CD8-positive, alpha-beta memory T cell (primary cell): ENCODE data around the gene CMYA5. TPM values are rescaled to one million over a fixed set of nuclear protein-coding genes. Genes with fewer than 3 reads are reported as not detected.

ENCODE experiments used
- CTCF ChIA-PET: fragments of 350-600 bp; sonication (Branson Sonifier 250); formaldehyde crosslinking; loops from one replicate; lab custom pipeline; 2021; ENCODE audit warnings: antibody characterized with exemption; lab: Charles Lee
- POLR2A ChIA-PET: fragments of 350-600 bp; sonication (Branson Sonifier 250); formaldehyde crosslinking; loops from one replicate; lab custom pipeline; 2021; ENCODE audit warnings: antibody characterized with exemption; lab: Charles Lee
- DNase-seq, 5 donors: peaks; one replicate each; pipeline versions ENCODE4 v3.0.0 to v3.0.0-alpha.2; 2020 to 2022; ENCODE audit warnings: mixed read lengths in 1 of 5
- H3K27ac ChIP-seq: one replicate; pipeline ENCODE4 v1.7.0; 2013; ENCODE audit warnings: low read depth, mild to moderate bottlenecking, low read length, moderate library complexity
- H3K27me3 ChIP-seq: 2 replicates; pipeline ENCODE4 v1.7.0; 2013; ENCODE audit warnings: low read length, mild to moderate bottlenecking; ENCODE audit not compliant: insufficient read depth, poor library complexity, severe bottlenecking
- H3K36me3 ChIP-seq: 2 replicates; pipeline ENCODE4 v1.7.0; 2013; ENCODE audit warnings: mild to moderate bottlenecking, low read length, moderate library complexity; ENCODE audit not compliant: insufficient read depth
- H3K4me1 ChIP-seq: 2 replicates; pipeline ENCODE4 v1.7.0; 2013; ENCODE audit warnings: mild to moderate bottlenecking, low read length, moderate library complexity; ENCODE audit not compliant: insufficient read depth
- H3K4me3 ChIP-seq: 2 replicates; pipeline ENCODE4 v1.7.0; 2013; ENCODE audit warnings: mild to moderate bottlenecking, low read length
- H3K9me3 ChIP-seq: 2 replicates; pipeline ENCODE4 v1.7.0; 2013; ENCODE audit warnings: mild to moderate bottlenecking, low read length
- H3K27ac Mint-ChIP-seq, 8 donors: one replicate each; pipeline ENCODE4 v1.8.0; 2020 to 2021; ENCODE audit warnings: mixed read lengths in 8 of 8, mild to moderate bottlenecking in 6 of 8, inconsistent platforms in 3 of 8, moderate library complexity in 3 of 8
- H3K27me3 Mint-ChIP-seq, 2 donors: one replicate each; pipeline ENCODE4 v1.8.0; 2020 to 2021; ENCODE audit warnings: mixed read lengths in 2 of 2, mild to moderate bottlenecking in 1 of 2, moderate library complexity in 1 of 2
- H3K36me3 Mint-ChIP-seq, 3 donors: one replicate each; pipeline ENCODE4 v1.8.0; 2020 to 2021; ENCODE audit warnings: mixed read lengths in 3 of 3, inconsistent platforms in 1 of 3, mild to moderate bottlenecking in 1 of 3
- H3K4me1 Mint-ChIP-seq, 3 donors: one replicate each; pipeline ENCODE4 v1.8.0; 2020 to 2021; ENCODE audit warnings: mixed read lengths in 3 of 3, inconsistent platforms in 1 of 3, mild to moderate bottlenecking in 1 of 3
- H3K4me3 Mint-ChIP-seq, 7 donors: one replicate each; pipeline ENCODE4 v1.8.0; 2020 to 2021; ENCODE audit warnings: mixed read lengths in 7 of 7, mild to moderate bottlenecking in 6 of 7, moderate library complexity in 4 of 7, inconsistent platforms in 2 of 7
- H3K9me3 Mint-ChIP-seq, 5 donors: one replicate each; pipeline ENCODE4 v1.8.0; 2020 to 2022; ENCODE audit warnings: mixed read lengths in 5 of 5, mild to moderate bottlenecking in 3 of 5, moderate library complexity in 2 of 5, inconsistent platforms in 1 of 5
- polyA plus RNA-seq: library from polyadenylated mRNA; unstranded; fragments of 300-500 nt; fragmentation: Illumina TruSeq; gene quantifications from one replicate; pipeline ENCODE4 v1.2.3, GENCODE V29; 2021
- total RNA-seq, 2 experiments: library from RNA; stranded (reverse); gene quantifications; one replicate each; pipeline ENCODE4 v1.2.3, GENCODE V29; 2021

Gene CMYA5
- total and polyA plus RNA-seq, 3 experiments from 2014 or later: 0.10 to 0.16 TPM; not detected in 1

GRCh38 chr5:79845448-79846197, 156.0 kb downstream of the CMYA5 start:
- Mint-ChIP-seq H3K4me3 (no peak overlapping the region), H3K4me1 (no peaks in the 10 kb centered on the region)

GRCh38 chr5:79846198-79846521, 156.5 kb downstream of the CMYA5 start:
- Histone ChIP-seq H3K27ac (no peak overlapping the region), H3K4me1 (no peaks in the 10 kb centered on the region), H3K4me3 (no peak overlapping the region), H3K36me3 (no peaks in the 10 kb centered on the region), H3K9me3 (no peaks in the 10 kb centered on the region), H3K27me3 (no peaks in the 10 kb centered on the region)
- no peaks in the 10 kb centered on the region for H3K9me3 Mint-ChIP-seq
- POLR2A ChIA-PET: no interaction called here
- CTCF ChIA-PET: interaction anchor here (2.1 kb wide), 1 partner anchor 11 kb away, joined by 8 read pairs; no protein-coding TSS in a partner anchor
- H3K27ac Mint-ChIP-seq: no peak overlapping the region
- H3K36me3 Mint-ChIP-seq: no peaks in the 10 kb centered on the region
- H3K4me1 Mint-ChIP-seq: no peaks in the 10 kb centered on the region
- peaks cover 4 to 36% of the 10 kb centered on the region in 2 donors for H3K27me3 Mint-ChIP-seq
- H3K4me3 Mint-ChIP-seq: no peak overlapping the region
- DNase-seq: no peak

More at GRCh38 chr5:79845448-79846197, 156.0 kb downstream of the CMYA5 start:
- ChIA-PET CTCF (interaction anchor here (2.1 kb wide), 1 partner anchor 12 kb away, joined by 8 read pairs; no protein-coding TSS in a partner anchor), POLR2A (no interaction called here)
- no peaks in the 10 kb centered on the region for H3K27me3 ChIP-seq
- H3K27ac ChIP-seq: no peak overlapping the region
- H3K9me3 ChIP-seq: no peaks in the 10 kb centered on the region
- Mint-ChIP-seq H3K27me3 (peaks cover 4 to 38% of the 10 kb centered on the region in 2 donors), H3K36me3 (no peaks in the 10 kb centered on the region), H3K27ac (no peak overlapping the region), H3K9me3 (no peaks in the 10 kb centered on the region)
- no peaks in the 10 kb centered on the region for H3K36me3 ChIP-seq
- no peak for DNase-seq
- no peak overlapping the region for H3K4me3 ChIP-seq
- H3K4me1 ChIP-seq: no peaks in the 10 kb centered on the region

GRCh38 chr5:79847561-79847960, 157.9 kb downstream of the CMYA5 start:
- no peak overlapping the region for H3K27ac ChIP-seq
- H3K27me3 ChIP-seq: no peaks in the 10 kb centered on the region
- no peak overlapping the region for H3K4me3 Mint-ChIP-seq
- no peaks in the 10 kb centered on the region for H3K36me3 ChIP-seq
- no peaks in the 10 kb centered on the region for H3K36me3 Mint-ChIP-seq
- ChIA-PET POLR2A (no interaction called here), CTCF (interaction anchor here (2.1 kb wide), 1 partner anchor 10 kb away, joined by 8 read pairs; no protein-coding TSS in a partner anchor)
- H3K4me1 Mint-ChIP-seq: no peaks in the 10 kb centered on the region
- no peak overlapping the region for H3K4me3 ChIP-seq
- peaks cover 4 to 26% of the 10 kb centered on the region in 2 donors for H3K27me3 Mint-ChIP-seq
- H3K4me1 ChIP-seq: no peaks in the 10 kb centered on the region
- DNase-seq: no peak
- no peaks in the 10 kb centered on the region for H3K9me3 Mint-ChIP-seq
- H3K9me3 ChIP-seq: no peaks in the 10 kb centered on the region
- H3K27ac Mint-ChIP-seq: no peak overlapping the region

GRCh38 chr5:79849061-79849460, 159.4 kb downstream of the CMYA5 start:
- H3K36me3 Mint-ChIP-seq: no peaks in the 10 kb centered on the region
- H3K9me3 Mint-ChIP-seq: no peaks in the 10 kb centered on the region
- no peak overlapping the region for H3K27ac Mint-ChIP-seq
- H3K4me1 ChIP-seq: no peaks in the 10 kb centered on the region
- H3K4me3 Mint-ChIP-seq: no peak overlapping the region
- no peaks in the 10 kb centered on the region for H3K4me1 Mint-ChIP-seq
- no peaks in the 10 kb centered on the region for H3K9me3 ChIP-seq
- H3K27ac ChIP-seq: no peak overlapping the region
- POLR2A ChIA-PET: no interaction called here
- no peaks in the 10 kb centered on the region for H3K36me3 ChIP-seq
- no peak for DNase-seq
- no peak overlapping the region for H3K4me3 ChIP-seq
- peaks cover 4 to 27% of the 10 kb centered on the region in 2 donors for H3K27me3 Mint-ChIP-seq
- CTCF ChIA-PET: no interaction called here
- H3K27me3 ChIP-seq: no peaks in the 10 kb centered on the region

Other genes with a start within 250 kb of the CMYA5 start
- 10 to 100 TPM in 1 of 2 experiments, 1 to 10 TPM in 1; 7.3 to 11.1 TPM for gene HOMER1, start 175.7 kb upstream of the CMYA5 start, total RNA-seq
- gene HOMER1, start 175.7 kb upstream of the CMYA5 start, polyA plus RNA-seq: 4.6 TPM
- 10 to 100 TPM; 57.0 to 66.1 TPM for gene TENT2, start 77.4 kb upstream of the CMYA5 start, total RNA-seq
- gene TENT2, start 77.4 kb upstream of the CMYA5 start, polyA plus RNA-seq: 51.3 TPM